ENCODE measurements around the gene LRMDA. TPM values are rescaled to one million over a fixed set of nuclear protein-coding genes. Genes with fewer than 3 reads are reported as not detected.

Gene LRMDA
- total RNA-seq, 4 donors from 2014 or later, result 1.4 to 23.1 (median 3.6) TPM

DNA sequence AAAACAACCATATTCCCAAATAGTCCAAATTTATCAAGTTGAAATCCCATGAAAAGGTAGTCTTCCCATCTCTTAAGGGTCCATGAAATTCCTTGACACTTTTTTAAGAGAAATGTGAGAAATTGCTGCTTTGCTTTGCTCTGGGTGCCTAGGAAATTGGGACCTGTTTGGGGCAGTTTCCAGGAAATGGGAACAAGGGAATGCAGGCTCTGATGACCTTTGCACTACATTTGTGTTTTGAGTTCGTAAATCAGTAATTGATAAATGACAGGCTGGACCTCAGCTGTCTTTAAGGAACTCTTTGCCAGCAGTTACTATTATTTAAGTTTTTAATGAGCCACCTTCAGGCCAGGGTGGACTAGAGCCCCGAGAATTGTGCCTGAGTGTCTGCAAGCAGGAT lies 203.5 kb downstream of the LRMDA start:
- no peaks in the 10 kb centered on the region for H3K4me1 ChIP-seq
- no peak overlapping the region for H3K4me3 ChIP-seq
- H3K36me3 ChIP-seq, result no peaks in the 10 kb centered on the region
- no peaks in the 10 kb centered on the region for H3K27me3 ChIP-seq
- DNase-seq, result no peak
- H3K9me3 ChIP-seq, result no peaks in the 10 kb centered on the region
- no peak overlapping the region for H3K27ac ChIP-seq
- no peak for TF ChIP-seq POLR2A (IDR thresholded peaks at IDR 0.05)
- TF ChIP-seq, protein P1, sequence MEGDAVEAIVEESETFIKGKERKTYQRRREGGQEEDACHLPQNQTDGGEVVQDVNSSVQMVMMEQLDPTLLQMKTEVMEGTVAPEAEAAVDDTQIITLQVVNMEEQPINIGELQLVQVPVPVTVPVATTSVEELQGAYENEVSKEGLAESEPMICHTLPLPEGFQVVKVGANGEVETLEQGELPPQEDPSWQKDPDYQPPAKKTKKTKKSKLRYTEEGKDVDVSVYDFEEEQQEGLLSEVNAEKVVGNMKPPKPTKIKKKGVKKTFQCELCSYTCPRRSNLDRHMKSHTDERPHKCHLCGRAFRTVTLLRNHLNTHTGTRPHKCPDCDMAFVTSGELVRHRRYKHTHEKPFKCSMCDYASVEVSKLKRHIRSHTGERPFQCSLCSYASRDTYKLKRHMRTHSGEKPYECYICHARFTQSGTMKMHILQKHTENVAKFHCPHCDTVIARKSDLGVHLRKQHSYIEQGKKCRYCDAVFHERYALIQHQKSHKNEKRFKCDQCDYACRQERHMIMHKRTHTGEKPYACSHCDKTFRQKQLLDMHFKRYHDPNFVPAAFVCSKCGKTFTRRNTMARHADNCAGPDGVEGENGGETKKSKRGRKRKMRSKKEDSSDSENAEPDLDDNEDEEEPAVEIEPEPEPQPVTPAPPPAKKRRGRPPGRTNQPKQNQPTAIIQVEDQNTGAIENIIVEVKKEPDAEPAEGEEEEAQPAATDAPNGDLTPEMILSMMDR (IDR thresholded peaks at IDR 0.05), result no peak

DNA sequence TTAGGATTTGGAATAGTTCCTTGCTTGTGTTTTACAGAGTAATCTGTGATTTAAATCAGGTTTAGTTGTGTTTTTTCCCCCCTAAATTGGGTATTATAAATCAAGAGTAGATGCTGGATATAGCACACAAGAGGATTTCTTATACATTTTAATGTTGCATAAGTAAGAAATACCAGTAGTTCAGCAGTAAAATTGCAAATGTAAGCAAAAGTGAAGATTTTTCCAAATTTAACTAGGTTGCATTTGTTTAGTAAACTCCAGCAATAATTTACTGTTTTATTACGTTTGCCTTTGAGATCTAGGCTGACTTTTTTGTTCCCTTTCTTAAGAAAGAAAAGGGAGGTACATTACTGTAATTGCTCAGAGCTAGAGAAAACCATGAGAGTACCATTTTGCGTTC lies 207.3 kb downstream of the LRMDA start:
- TF ChIP-seq, protein P1 (IDR thresholded peaks at IDR 0.05), result no peak
- TF ChIP-seq POLR2A (IDR thresholded peaks at IDR 0.05), result no peak

DNA sequence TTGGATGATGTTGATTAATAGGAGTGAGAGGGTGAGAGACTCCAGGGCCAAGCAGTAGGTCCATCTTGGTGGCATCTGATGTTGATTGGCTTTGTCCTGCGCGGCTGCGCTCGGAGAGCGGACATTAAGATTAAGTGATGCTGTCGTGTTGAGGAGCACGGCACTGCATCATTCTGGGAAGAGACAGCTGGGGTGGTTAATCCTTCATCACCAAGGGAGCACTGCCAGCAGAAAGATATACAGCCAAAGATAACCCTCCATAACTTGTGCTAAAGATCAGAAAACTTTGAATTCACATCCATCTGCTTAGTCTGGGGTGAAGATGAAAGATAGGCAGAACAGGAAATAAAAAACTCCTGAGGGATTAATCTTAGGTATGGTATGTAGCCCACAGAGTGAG lies 208.3 kb downstream of the LRMDA start:
- Histone ChIP-seq H3K4me1 (no peaks in the 10 kb centered on the region), H3K9me3 (no peaks in the 10 kb centered on the region), H3K27ac (no peak overlapping the region), H3K4me3 (no peak overlapping the region), H3K27me3 (no peaks in the 10 kb centered on the region), H3K36me3 (no peaks in the 10 kb centered on the region)
- no peak for DNase-seq
- TF ChIP-seq, protein P1 (IDR thresholded peaks at IDR 0.05), result no peak
- no peak for TF ChIP-seq POLR2A (IDR thresholded peaks at IDR 0.05)

More for the DNA sequence above, 207.3 kb downstream of the LRMDA start:
- Histone ChIP-seq H3K4me3 (no peak overlapping the region), H3K27ac (no peak overlapping the region), H3K36me3 (no peaks in the 10 kb centered on the region), H3K4me1 (no peaks in the 10 kb centered on the region), H3K27me3 (no peaks in the 10 kb centered on the region), H3K9me3 (no peaks in the 10 kb centered on the region)
- no peak for DNase-seq

DNA sequence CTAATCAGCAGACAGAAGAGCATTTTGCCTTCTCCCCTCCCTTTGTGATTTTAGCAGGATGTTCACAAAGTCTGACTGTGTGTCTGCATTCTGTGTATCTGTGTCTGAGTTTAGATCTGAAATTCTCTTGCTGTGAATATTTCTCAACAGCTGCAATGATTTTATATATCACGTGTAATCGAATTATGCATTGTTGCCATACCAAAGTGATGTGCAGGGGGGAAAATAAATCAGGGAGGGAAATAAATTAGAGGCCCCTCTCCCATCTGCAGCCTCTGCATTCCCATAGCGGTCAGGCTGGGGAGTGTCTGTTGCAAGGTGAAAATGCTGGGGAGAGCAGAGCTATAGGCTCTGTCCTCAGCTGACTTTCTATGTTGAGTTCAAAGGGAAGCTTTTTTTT lies 209.0 kb downstream of the LRMDA start:
- no peak overlapping the region for H3K4me3 ChIP-seq
- H3K9me3 ChIP-seq, result no peaks in the 10 kb centered on the region

DNA sequence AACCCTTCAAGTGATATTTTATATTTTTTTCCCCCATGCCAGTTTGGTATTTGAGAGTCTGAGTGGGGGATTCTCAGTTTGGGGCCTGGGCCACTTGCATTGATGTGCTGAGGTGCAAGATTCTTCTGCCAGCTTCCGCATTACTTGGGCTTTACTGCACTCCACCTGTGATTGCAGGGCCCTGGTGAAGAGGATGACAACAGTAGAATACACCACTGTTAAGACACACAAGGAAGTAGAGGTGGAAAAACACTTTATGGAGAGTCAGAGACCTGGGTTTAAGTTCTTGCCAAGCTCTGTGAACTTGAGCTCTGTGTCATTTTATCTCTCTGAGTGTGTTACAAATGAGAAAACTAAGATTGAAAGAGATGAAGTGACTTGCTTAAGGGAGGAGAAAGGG lies 209.4 kb downstream of the LRMDA start:
- Histone ChIP-seq H3K9me3 (no peaks in the 10 kb centered on the region), H3K36me3 (no peaks in the 10 kb centered on the region), H3K4me1 (no peaks in the 10 kb centered on the region), H3K27me3 (no peaks in the 10 kb centered on the region), H3K4me3 (no peak overlapping the region), H3K27ac (peak overlapping the region in 1 of 4 donors; percentile 31)
- DNase-seq, result peak in 1 of 3 donors; percentile 58
- TF ChIP-seq, protein P1 (IDR thresholded peaks at IDR 0.05), result no peak
- no peak for TF ChIP-seq POLR2A (IDR thresholded peaks at IDR 0.05)

More for the DNA sequence above, 209.0 kb downstream of the LRMDA start:
- Histone ChIP-seq H3K27me3 (no peaks in the 10 kb centered on the region), H3K27ac (no peak overlapping the region), H3K4me1 (no peaks in the 10 kb centered on the region), H3K36me3 (no peaks in the 10 kb centered on the region)
- DNase-seq, result no peak
- no peak for TF ChIP-seq POLR2A (IDR thresholded peaks at IDR 0.05)
- TF ChIP-seq, protein P1 (IDR thresholded peaks at IDR 0.05), result no peak

DNA sequence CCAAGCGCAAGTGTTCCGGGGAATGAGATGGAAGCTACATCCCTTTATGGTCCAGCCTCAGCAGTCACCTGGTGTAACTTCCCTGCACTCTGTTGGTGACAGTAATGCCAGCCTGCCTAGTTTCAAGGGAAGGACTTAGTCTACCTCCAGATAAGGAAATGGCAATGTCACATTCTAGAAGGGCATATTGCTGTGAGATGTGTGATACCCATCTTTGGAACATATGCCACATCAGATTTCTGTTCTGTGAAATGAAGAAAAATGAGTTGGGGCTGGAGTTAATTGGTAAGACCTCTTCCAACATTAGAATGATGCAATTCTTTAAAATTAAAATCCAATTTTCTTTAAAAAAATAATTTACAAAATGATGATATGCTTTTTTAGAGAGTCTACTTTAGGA lies 212.0 kb downstream of the LRMDA start:
- no peaks in the 10 kb centered on the region for H3K27me3 ChIP-seq
- TF ChIP-seq, protein P1 (IDR thresholded peaks at IDR 0.05), result no peak
- no peak for TF ChIP-seq POLR2A (IDR thresholded peaks at IDR 0.05)
- no peak overlapping the region for H3K4me3 ChIP-seq
- DNase-seq, result no peak
- no peak overlapping the region for H3K27ac ChIP-seq
- no peaks in the 10 kb centered on the region for H3K4me1 ChIP-seq
- H3K9me3 ChIP-seq, result no peaks in the 10 kb centered on the region
- H3K36me3 ChIP-seq, result no peaks in the 10 kb centered on the region
